ENCODE results near the gene FAM168B.

FAM168B gene

GRCh38 chr2:131058920-131059319 lies 34.3 kb downstream of the FAM168B start:
- no peak for TF ChIP-seq CTCF (conservative IDR thresholded peaks at IDR 0.05; ENCODE audit: low read depth, low read length)
- no peak overlapping the region for H3K4me3 ChIP-seq (ENCODE audit: low read length)
- no peak for DNase-seq (ENCODE audit: low read depth)

- no peak for DNase-seq (ENCODE audit: low read depth)
- H3K4me3 ChIP-seq (ENCODE audit: low read length) = no peak overlapping the region
- TF ChIP-seq CTCF (conservative IDR thresholded peaks at IDR 0.05; ENCODE audit: low read depth, low read length) = no peak
These were observed 34.9 kb downstream of the FAM168B start for GRCh38 chr2:131058214-131058843.

- H3K4me3 ChIP-seq (ENCODE audit: low read length) = no peak overlapping the region
- no peak for TF ChIP-seq CTCF (conservative IDR thresholded peaks at IDR 0.05; ENCODE audit: low read depth, low read length)
- no peak for DNase-seq (ENCODE audit: low read depth)
These were observed 36.4 kb downstream of the FAM168B start for GRCh38 chr2:131056932-131057287.

GRCh38 chr2:131056204-131056931 lies 36.9 kb downstream of the FAM168B start:
- TF ChIP-seq CTCF (conservative IDR thresholded peaks at IDR 0.05; ENCODE audit: low read depth, low read length) = no peak
- no peak overlapping the region for H3K4me3 ChIP-seq (ENCODE audit: low read length)
- no peak for DNase-seq (ENCODE audit: low read depth)

GRCh38 chr2:131055169-131056065 lies 37.8 kb downstream of the FAM168B start:
- H3K4me3 ChIP-seq (ENCODE audit: low read length) = no peak overlapping the region
- no peak for DNase-seq (ENCODE audit: low read depth)
- no peak for TF ChIP-seq CTCF (conservative IDR thresholded peaks at IDR 0.05; ENCODE audit: low read depth, low read length)

- H3K4me3 ChIP-seq (ENCODE audit: low read length) = no peak overlapping the region
- TF ChIP-seq CTCF (conservative IDR thresholded peaks at IDR 0.05; ENCODE audit: low read depth, low read length) = no peak
- DNase-seq (ENCODE audit: low read depth) = no peak
These were observed 38.8 kb downstream of the FAM168B start for GRCh38 chr2:131054488-131054887.

Measured in retinal pigment epithelial cell (primary cell).